A549 (cell line): ENCODE data around the gene APOM. TPM values are rescaled to one million over a fixed set of nuclear protein-coding genes. Genes with fewer than 3 reads are reported as not detected.

Experiments used
- ATAC-seq, 2 experiments: fragments of 200-7000 bp in 1 of 2; fragments of >200 bp in 1 of 2; cut with Nextera tagmentation in 1 of 2; cut with Tn5 transposase in 1 of 2; 3 replicates each; pipeline versions ENCODE4 v1.8.0 to v1.9.1; 2018 to 2020; ENCODE audit warnings: mild to moderate bottlenecking in 1 of 2, moderate library complexity in 1 of 2
- CTCF ChIA-PET: fragments of 300-600 bp; sonication (Branson Sonifier 250); formaldehyde crosslinking; extraction: SDS; loops from one replicate; lab custom pipeline; 2021; ENCODE audit warnings: antibody characterized with exemption, inconsistent platforms; lab: Yijun Ruan, JAX
- POLR2A ChIA-PET: fragments of 350-600 bp; formaldehyde crosslinking; extraction: SDS; loops from one replicate; lab custom pipeline; 2021; ENCODE audit warnings: antibody characterized with exemption, inconsistent platforms; lab: Yijun Ruan, JAX
- DNase-seq, 2 experiments: peaks; one replicate each; pipeline versions ENCODE4 v3.0.0 to v3.0.0-alpha.2; 2011 to 2016; ENCODE audit warnings: low read depth in 1 of 2, low spot score in 1 of 2
- FAIRE-seq: peaks from 2 replicates; lab custom pipeline; 2011; peaks lifted over from hg19 to GRCh38; lab: Jason Lieb, UNC
- H3K27ac ChIP-seq, 2 experiments: fragments of >200 bp; sonication (Bioruptor Twin); formaldehyde crosslinking; 3 replicates each; pipeline ENCODE4 v1.5.1; 2016 to 2017
- H3K4me1 ChIP-seq: fragments of >200 bp; sonication (Bioruptor Twin); formaldehyde crosslinking; 3 replicates; pipeline ENCODE4 v1.6.1; 2016
- H3K4me2 ChIP-seq: fragments of >200 bp; sonication (Bioruptor Twin); formaldehyde crosslinking; 3 replicates; pipeline ENCODE4 v1.6.1; 2016
- H3K4me3 ChIP-seq: fragments of >200 bp; sonication (Bioruptor Twin); formaldehyde crosslinking; 3 replicates; pipeline ENCODE4 v1.5.1; 2016
- H3K9me3 ChIP-seq: fragments of >200 bp; sonication (Bioruptor Twin); formaldehyde crosslinking; 3 replicates; pipeline ENCODE4 v1.6.1; 2016
- CEBPB ChIP-seq, 2 experiments: fragments of >200 bp in 1 of 2; sonication (Bioruptor Twin) in 1 of 2; formaldehyde crosslinking in 1 of 2; IDR thresholded peaks; 2 replicates each; pipeline ENCODE4 v1.6.1; 2012 to 2016
- CHD4 ChIP-seq: fragments of 200-600 bp; sonication (generic); IDR thresholded peaks from 2 replicates; pipeline ENCODE4 v1.6.1; 2016; ENCODE audit warnings: antibody characterized with exemption, mild to moderate bottlenecking, borderline replicate concordance
- E2F6 ChIP-seq: IDR thresholded peaks from 2 replicates; pipeline ENCODE4 v1.6.1; 2012; ENCODE audit warnings: low read depth, borderline replicate concordance
- ELK1 ChIP-seq: fragments of 150-350 bp; IDR thresholded peaks from 2 replicates; pipeline ENCODE4 v1.6.1; 2014; ENCODE audit warnings: low read depth, mild to moderate bottlenecking, low read length
- FOSB ChIP-seq: fragments of 250-450 bp; sonication (Bioruptor Pico); IDR thresholded peaks from 2 replicates; pipeline ENCODE4 v1.5.0; 2020; ENCODE audit warnings: mild to moderate bottlenecking, moderate library complexity
- FOXS1 ChIP-seq: fragments of 250-450 bp; sonication (Bioruptor Pico); IDR thresholded peaks from 2 replicates; pipeline ENCODE4 v1.5.0; 2020; ENCODE audit warnings: mild to moderate bottlenecking, moderate library complexity
- HES2 ChIP-seq: fragments of >200 bp; sonication (Bioruptor Twin); formaldehyde crosslinking; IDR thresholded peaks from 2 replicates; pipeline ENCODE4 v1.6.1; 2016
- HOXA7 ChIP-seq: fragments of 250-450 bp; sonication (Bioruptor Pico); IDR thresholded peaks from 2 replicates; pipeline ENCODE4 v1.5.0; 2020; ENCODE audit warnings: mild to moderate bottlenecking, moderate library complexity
- HOXB13 ChIP-seq: fragments of 250-450 bp; sonication (Bioruptor Pico); IDR thresholded peaks from 2 replicates; pipeline ENCODE4 v1.5.0; 2020; ENCODE audit warnings: low read depth, mild to moderate bottlenecking, moderate library complexity
- JUN ChIP-seq, 2 experiments: fragments of >200 bp; sonication (Bioruptor Twin); formaldehyde crosslinking; IDR thresholded peaks; 2 replicates in 1 of 2; 3 replicates in 1 of 2; pipeline ENCODE4 v1.6.1; 2016 to 2017
- KDM5A ChIP-seq: fragments of 200-600 bp; sonication (generic); IDR thresholded peaks from 2 replicates; pipeline ENCODE4 v1.6.1; 2016; ENCODE audit warnings: antibody characterized with exemption, mild to moderate bottlenecking
- NFE2L2 ChIP-seq: fragments of 150-350 bp; conservative IDR thresholded peaks from 2 replicates; pipeline ENCODE4 v1.6.1; 2014; ENCODE audit warnings: low read length
- RARB ChIP-seq: fragments of 250-450 bp; sonication (Bioruptor Pico); IDR thresholded peaks from 2 replicates; pipeline ENCODE4 v1.8.0; 2021; ENCODE audit warnings: mild to moderate bottlenecking, moderate library complexity
- REST ChIP-seq: fragments of 200-600 bp; sonication (generic); IDR thresholded peaks from 2 replicates; pipeline ENCODE4 v1.6.1; 2016; ENCODE audit warnings: antibody characterized with exemption, mild to moderate bottlenecking, moderate library complexity
- TFCP2L1 ChIP-seq: fragments of 250-450 bp; sonication (Bioruptor Pico); IDR thresholded peaks from 2 replicates; pipeline ENCODE4 v1.5.0; 2021; ENCODE audit warnings: mild to moderate bottlenecking
- USF2 ChIP-seq: fragments of 450-650 bp; IDR thresholded peaks from 2 replicates; pipeline ENCODE4 v1.6.1; 2014; ENCODE audit warnings: antibody characterized with exemption
- ZFP36 ChIP-seq: fragments of 450-650 bp; IDR thresholded peaks from 2 replicates; pipeline ENCODE4 v1.6.1; 2014; ENCODE audit warnings: borderline replicate concordance; ENCODE audit not compliant: partially characterized antibody
- WGBS: methylation state at CpG from one replicate; pipeline ENCODE4 v1.1.6; 2017; ENCODE audit errors: missing lambda C conversion rate; 5-methylcytosine and 5-hydroxymethylcytosine counted together
- polyA plus RNA-seq, 4 experiments: library from polyadenylated mRNA; depleted of rRNA in 3 of 4; stranded (reverse); fragments of >200 nt; fragmentation: RNase III in 1 of 4; extraction: RNeasy Plus Mini Kit Qiagen cat#74134 plus additional on column Dnase treatment in 1 of 4; gene quantifications; 2 replicates in 3 of 4; 3 replicates in 1 of 4; pipeline ENCODE4 v1.2.3, GENCODE V29; 2011 to 2017

The APOM gene
- polyA plus RNA-seq, 2 of the 4 experiments (the other 2 are of a cell fraction) = 1.5 to 2.6 TPM

GRCh38 chr6:31683591-31683990 is 27.9 kb downstream of the APOM start:
- CTCF ChIA-PET = interaction anchor here (0.9 to 4.7 kb wide), 3 partner anchors 39 to 147 kb away, joined by 3 to 26 read pairs (median 3); partner anchors contain the start of genes DDAH2 and MPIG6B
- WGBS = 90% methylated on average over 13 of the region's 13 CpGs

GRCh38 chr6:31686483-31686882 is 30.8 kb downstream of the APOM start:
- no peak for DNase-seq
- CTCF ChIA-PET = interaction anchor here (1.1 to 2.1 kb wide), 3 partner anchors 84 to 152 kb away, joined by 3 to 7 read pairs (median 6); no protein-coding TSS in a partner anchor
- no peak overlapping the region for H3K4me3 ChIP-seq
- no peak for TF ChIP-seq HOXA7 (CRISPR knock-in tag)
- no peak for TF ChIP-seq HOXB13 (CRISPR knock-in tag)
- no peak for TF ChIP-seq NFE2L2
- TF ChIP-seq RARB = no peak
- TF ChIP-seq HES2 = no peak
- TF ChIP-seq, all 56 proteins: peak for 0
- FAIRE-seq (no peak), ATAC-seq (no peak)
- 91% methylated on average over 5 of the region's 5 CpGs for WGBS
- Histone ChIP-seq H3K4me1 (no peaks in the 10 kb centered on the region; the same call in 2 of the 3 replicates), H3K27ac (no peak overlapping the region), H3K9me3 (no peaks in the 10 kb centered on the region), H3K4me2 (no peak overlapping the region)
- POLR2A ChIA-PET = interaction anchor here (1.0 kb wide), 1 partner anchor 141 kb away, joined by 3 read pairs; the partner anchor contains the start of gene HSPA1B

More at GRCh38 chr6:31683591-31683990, 27.9 kb downstream of the APOM start:
- DNase-seq = no peak
- Histone ChIP-seq H3K4me3 (no peak overlapping the region), H3K27ac (no peak overlapping the region), H3K9me3 (no peaks in the 10 kb centered on the region), H3K4me1 (no peaks in the 10 kb centered on the region), H3K4me2 (no peak overlapping the region)
- POLR2A ChIA-PET = no interaction called here
- TF ChIP-seq CEBPB (IDR thresholded peaks at IDR 0.05) = no peak
- no peak for TF ChIP-seq FOSB (CRISPR knock-in tag)
- no peak for TF ChIP-seq ZFP36
- no peak for TF ChIP-seq USF2
- TF ChIP-seq KDM5A = no peak
- TF ChIP-seq JUN (IDR thresholded peaks at IDR 0.05) = no peak
- no peak for TF ChIP-seq REST
- TF ChIP-seq FOXS1 = no peak
- no peak for TF ChIP-seq ELK1
- no peak for TF ChIP-seq TFCP2L1
- no peak for TF ChIP-seq NFE2L2
- TF ChIP-seq E2F6 = no peak
- no peak for TF ChIP-seq CHD4
- no peak for ATAC-seq
- no peak for FAIRE-seq
